IMR-90 (cell line): ENCODE data around the gene S100A12. TPM values are rescaled to one million over a fixed set of nuclear protein-coding genes. Genes with fewer than 3 reads are reported as not detected.

Experiments
- ATAC-seq: fragments of 200-7000 bp; cut with Tn5 transposase; 2 replicates; pipeline ENCODE4 v1.9.1; 2020; ENCODE audit warnings: low read depth, mild to moderate bottlenecking, moderate library complexity
- BruUV-seq: library from RNA; stranded (reverse); fragments of 400-500 nt; replicated peaks from 2 replicates; lab custom pipeline; 2021; lab: Mats Ljungman, UMichigan
- CTCF ChIA-PET: fragments of 300-600 bp; formaldehyde crosslinking; extraction: SDS; loops from one replicate; lab custom pipeline; 2021; ENCODE audit warnings: antibody characterized with exemption; lab: Yijun Ruan, JAX
- POLR2A ChIA-PET: fragments of 300-600 bp; sonication (Branson Sonifier 250); formaldehyde crosslinking; loops from one replicate; lab custom pipeline; 2022; ENCODE audit warnings: antibody characterized with exemption; ENCODE audit not compliant: unreplicated experiment; lab: Charles Lee
- DNase-seq: peaks from one replicate; pipeline ENCODE4 v3.0.0; 2013
- H2AFZ ChIP-seq: replicated peaks from 2 replicates; pipeline ENCODE3; 2013; ENCODE audit warnings: low read length, mild to moderate bottlenecking; ENCODE audit not compliant: poor library complexity
- H2AK5ac ChIP-seq: 2 replicates; pipeline ENCODE4 v1.6.1; 2013; ENCODE audit warnings: low read depth, low read length, inconsistent platforms
- H2AK9ac ChIP-seq: replicated peaks from 2 replicates; pipeline ENCODE3; 2013; ENCODE audit warnings: mild to moderate bottlenecking, low read depth, low read length, moderate library complexity; ENCODE audit not compliant: poor library complexity
- H2BK120ac ChIP-seq: 2 replicates; pipeline ENCODE4 v1.6.1; 2013; ENCODE audit warnings: low read depth, low read length, inconsistent platforms
- H2BK15ac ChIP-seq: 3 replicates; pipeline ENCODE4 v1.6.1; 2013; ENCODE audit warnings: low read depth, low read length, inconsistent platforms
- H2BK20ac ChIP-seq: 2 replicates; pipeline ENCODE4 v1.6.1; 2013; ENCODE audit warnings: low read depth, mild to moderate bottlenecking, inconsistent platforms, low read length, moderate library complexity
- H2BK5ac ChIP-seq: 2 replicates; pipeline ENCODE4 v1.6.1; 2013; ENCODE audit warnings: mild to moderate bottlenecking, low read depth, low read length, inconsistent platforms; ENCODE audit not compliant: poor library complexity, severe bottlenecking
- H3K14ac ChIP-seq: replicated peaks from 2 replicates; pipeline ENCODE4 v1.6.1; 2013; ENCODE audit warnings: low read depth, low read length, inconsistent platforms
- H3K18ac ChIP-seq: 2 replicates; pipeline ENCODE4 v1.6.1; 2013; ENCODE audit warnings: low read depth, low read length, control low read depth
- H3K23ac ChIP-seq: 2 replicates; pipeline ENCODE4 v1.6.1; 2013; ENCODE audit warnings: low read depth, low read length, inconsistent platforms
- H3K27ac ChIP-seq: 2 replicates; pipeline ENCODE4 v1.5.1; 2013; ENCODE audit warnings: mild to moderate bottlenecking, control low read depth, low read length; ENCODE audit not compliant: insufficient read depth
- H3K27me3 ChIP-seq: 2 replicates; pipeline ENCODE4 v1.6.1; 2013; ENCODE audit warnings: low read length; ENCODE audit not compliant: control insufficient read depth, insufficient read depth
- H3K36me3 ChIP-seq: 2 replicates; pipeline ENCODE4 v1.6.1; 2013; ENCODE audit warnings: low read length, mixed read lengths; ENCODE audit not compliant: control insufficient read depth, insufficient read depth
- H3K4ac ChIP-seq: 2 replicates; pipeline ENCODE4 v1.6.1; 2013; ENCODE audit warnings: low read depth, low read length, inconsistent platforms
- H3K4me1 ChIP-seq: 2 replicates; pipeline ENCODE4 v1.6.1; 2013; ENCODE audit warnings: low read length, mixed read lengths; ENCODE audit not compliant: control insufficient read depth, insufficient read depth
- H3K4me2 ChIP-seq: 2 replicates; pipeline ENCODE4 v1.6.1; 2013; ENCODE audit warnings: low read depth, mild to moderate bottlenecking, control low read depth, low read length, moderate library complexity
- H3K4me3 ChIP-seq: 2 replicates; pipeline ENCODE4 v1.5.1; 2013; ENCODE audit warnings: low read depth, mild to moderate bottlenecking, control low read depth, low read length, moderate library complexity; ENCODE audit not compliant: insufficient read depth
- H3K56ac ChIP-seq: 2 replicates; pipeline ENCODE4 v1.6.1; 2013; ENCODE audit warnings: low read length, inconsistent platforms; ENCODE audit not compliant: insufficient read depth; ENCODE audit errors: extremely low read depth
- H3K79me1 ChIP-seq, 2 experiments: 2 replicates each; pipeline ENCODE4 v1.6.1; 2013; ENCODE audit warnings: low read length in 2 of 2, inconsistent platforms in 1 of 2, low read depth in 1 of 2
- H3K9ac ChIP-seq: 2 replicates; pipeline ENCODE4 v1.6.1; 2013; ENCODE audit warnings: low read depth, low read length, control low read depth
- H3K9me1 ChIP-seq: 2 replicates; pipeline ENCODE4 v1.6.1; 2013; ENCODE audit warnings: low read length, inconsistent platforms; ENCODE audit not compliant: insufficient read depth
- H3K9me3 ChIP-seq: 2 replicates; pipeline ENCODE4 v1.6.1; 2013; ENCODE audit warnings: low read length; ENCODE audit not compliant: control insufficient read depth, insufficient read depth
- H4K20me1 ChIP-seq: 2 replicates; pipeline ENCODE4 v1.6.1; 2013; ENCODE audit warnings: low read length, inconsistent platforms; ENCODE audit not compliant: insufficient read depth
- H4K5ac ChIP-seq: 2 replicates; pipeline ENCODE4 v1.6.1; 2013; ENCODE audit warnings: mild to moderate bottlenecking, low read depth, low read length, control low read depth
- H4K8ac ChIP-seq, 2 experiments: 2 replicates each; pipeline ENCODE4 v1.6.1; 2013; ENCODE audit warnings: low read depth in 2 of 2, low read length in 2 of 2, control low read depth in 1 of 2, inconsistent platforms in 1 of 2
- H4K91ac ChIP-seq: 2 replicates; pipeline ENCODE4 v1.6.1; 2013; ENCODE audit warnings: low read depth, low read length, inconsistent platforms; ENCODE audit not compliant: insufficient read depth
- BHLHE40 ChIP-seq: fragments of 150-350 bp; IDR thresholded peaks from 2 replicates; pipeline ENCODE4 v1.6.1; 2016; ENCODE audit warnings: mild to moderate bottlenecking, low read depth, low read length
- CEBPB ChIP-seq: IDR thresholded peaks from 2 replicates; pipeline ENCODE4 v1.6.1; 2012; ENCODE audit warnings: low read depth, low read length, improper control_type of control experiment
- CTCF ChIP-seq: conservative IDR thresholded peaks from 2 replicates; pipeline ENCODE4 v1.5.1; 2012; ENCODE audit warnings: mild to moderate bottlenecking, low read depth, low read length, improper control_type of control experiment
- ELK1 ChIP-seq: fragments of 150-350 bp; IDR thresholded peaks from 2 replicates; pipeline ENCODE4 v1.6.1; 2016; ENCODE audit warnings: low read depth, mild to moderate bottlenecking, low read length, moderate library complexity, borderline replicate concordance
- FOS ChIP-seq: fragments of 150-350 bp; IDR thresholded peaks from 2 replicates; pipeline ENCODE4 v1.6.1; 2016; ENCODE audit warnings: low read depth, low read length
- MAFK ChIP-seq: IDR thresholded peaks from 2 replicates; pipeline ENCODE4 v1.6.1; 2012; ENCODE audit warnings: low read depth, low read length, improper control_type of control experiment
- MAZ ChIP-seq: IDR thresholded peaks from 2 replicates; pipeline ENCODE4 v1.6.1; 2012; ENCODE audit warnings: low read depth, mild to moderate bottlenecking, low read length, improper control_type of control experiment, moderate library complexity, borderline replicate concordance
- MXI1 ChIP-seq: IDR thresholded peaks from 2 replicates; pipeline ENCODE4 v1.6.1; 2012; ENCODE audit warnings: low read depth, mild to moderate bottlenecking, low read length, moderate library complexity, borderline replicate concordance
- NFE2L2 ChIP-seq: fragments of 150-350 bp; IDR thresholded peaks from 2 replicates; pipeline ENCODE4 v1.6.1; 2016; ENCODE audit warnings: low read depth, mild to moderate bottlenecking, low read length
- POLR2A ChIP-seq: IDR thresholded peaks from 2 replicates; pipeline ENCODE4 v1.6.1; 2012; ENCODE audit warnings: mild to moderate bottlenecking, low read depth, low read length
- RAD21 ChIP-seq: IDR thresholded peaks from 2 replicates; pipeline ENCODE4 v1.6.1; 2012; ENCODE audit warnings: low read length, improper control_type of control experiment
- RCOR1 ChIP-seq: IDR thresholded peaks from 2 replicates; pipeline ENCODE4 v1.6.1; 2012; ENCODE audit warnings: mild to moderate bottlenecking, low read length, improper control_type of control experiment; ENCODE audit not compliant: insufficient replicate concordance
- RFX5 ChIP-seq: IDR thresholded peaks from 2 replicates; pipeline ENCODE4 v1.8.0; 2012; ENCODE audit warnings: low read depth, mild to moderate bottlenecking, low read length, moderate library complexity
- SMC3 ChIP-seq: fragments of 150-350 bp; IDR thresholded peaks from 2 replicates; pipeline ENCODE4 v1.6.1; 2016; ENCODE audit warnings: low read depth, mild to moderate bottlenecking, antibody characterized with exemption, low read length, moderate library complexity
- USF2 ChIP-seq: fragments of 150-350 bp; IDR thresholded peaks from 2 replicates; pipeline ENCODE4 v1.6.1; 2017; ENCODE audit warnings: mild to moderate bottlenecking, antibody characterized with exemption, low read length, low read depth
- WGBS, 2 experiments: methylation state at CpG; one replicate each; pipeline versions ENCODE4 v1.1.5 to v1.1.7; 2013; ENCODE audit warnings: missing lambda C conversion rate in 2 of 2; ENCODE audit not compliant: insufficient read length in 1 of 2; ENCODE audit errors: extremely low coverage in 2 of 2; 5-methylcytosine and 5-hydroxymethylcytosine counted together
- dilution Hi-C: fragments of 300-500 bp; cut with HindIII; formaldehyde crosslinking; loops from one replicate; pipeline ENCODE4 v1.14.3; 2018; ENCODE audit warnings: low sequenced_read_pairs; ENCODE audit not compliant: unreplicated experiment
- in situ Hi-C: fragments of 300-500 bp; cut with MboI; formaldehyde crosslinking; loops from 3 replicates; pipeline ENCODE4 v1.14.3; 2019; ENCODE audit warnings: low sequenced_read_pairs, inconsistent platforms, mixed read lengths
- intact Hi-C: fragments of 100-400 bp; cut with micrococcal nuclease; formaldehyde crosslinking; loops from 2 replicates; pipeline ENCODE4 v1.10.0; 2022
- polyA plus RNA-seq, 3 experiments: library from polyadenylated mRNA; depleted of rRNA; stranded (reverse); fragments of >200 nt; gene quantifications; 2 replicates each; pipeline ENCODE4 v1.2.3, GENCODE V29; 2012; ENCODE audit warnings: low replicate concordance in 1 of 3
- total RNA-seq: library from RNA; depleted of rRNA; stranded (reverse); fragments of >200 nt; gene quantifications from 2 replicates; pipeline ENCODE4 v1.2.3, GENCODE V29; 2012

S100A12 gene
- total and polyA plus RNA-seq, 2 of the 4 experiments (the other 2 are of a cell fraction), result not detected

GRCh38 chr1:153387001-153387400 lies 11.6 kb upstream of the S100A12 start:
- Histone ChIP-seq H3K36me3 (no peaks in the 10 kb centered on the region), H3K4ac (no peak overlapping the region), H3K27me3 (no peaks in the 10 kb centered on the region; the same call in 1 of the 2 replicates), H3K9me1 (no peaks in the 10 kb centered on the region), H4K20me1 (no peaks in the 10 kb centered on the region), H3K9me3 (no peaks in the 10 kb centered on the region), H2BK5ac (no peak overlapping the region), H3K4me1 (no peaks in the 10 kb centered on the region), H3K23ac (no peak overlapping the region), H3K9ac (no peak overlapping the region), H2BK15ac (no peak overlapping the region), H2AK5ac (no peak overlapping the region), H3K18ac (no peak overlapping the region), H4K5ac (no peak overlapping the region), H2AK9ac (no peak overlapping the region), H4K91ac (no peak overlapping the region), H3K79me1 (no peaks in the 10 kb centered on the region), H3K56ac (no peak overlapping the region), H2BK20ac (no peak overlapping the region), H2BK120ac (no peak overlapping the region), H3K14ac (no peak overlapping the region), H3K4me2 (no peak overlapping the region), H4K8ac (no peak overlapping the region), H3K4me3 (no peak overlapping the region), H2AFZ (no peak overlapping the region), H3K27ac (no peak overlapping the region)
- no TSS peak for BruUV-seq
- CTCF ChIA-PET, result no interaction called here
- no peak for ATAC-seq
- POLR2A ChIA-PET, result no interaction called here
- dilution Hi-C loops (no loop called here), in situ Hi-C loops (no loop called here), intact Hi-C loops (no loop called here)
- DNase-seq, result no peak
- WGBS, 2 experiments, result no CpG with 5 or more reads among the region's 4 CpGs
- TF ChIP-seq SMC3 (no peak), NFE2L2 (no peak), POLR2A (no peak), MXI1 (no peak), CTCF (no peak), RFX5 (no peak), MAZ (no peak), RAD21 (no peak), RCOR1 (no peak), BHLHE40 (no peak), CEBPB (no peak), USF2 (no peak), MAFK (no peak), ELK1 (no peak), FOS (no peak)
